IPS-15b (cell line): Measurements from ENCODE around the gene KCNAB2.

Experiments
- H3K27me3 ChIP-seq: one replicate; pipeline ENCODE4 v1.6.1; 2013; ENCODE audit warnings: low read length; ENCODE audit not compliant: control insufficient read depth, insufficient read depth
- H3K36me3 ChIP-seq: one replicate; pipeline ENCODE4 v1.6.1; 2013; ENCODE audit warnings: low read length; ENCODE audit not compliant: control insufficient read depth, insufficient read depth
- H3K4me1 ChIP-seq: one replicate; pipeline ENCODE4 v1.6.1; 2013; ENCODE audit warnings: mild to moderate bottlenecking, low read length; ENCODE audit not compliant: control insufficient read depth, insufficient read depth
- H3K4me3 ChIP-seq: one replicate; pipeline ENCODE4 v1.5.1; 2013; ENCODE audit warnings: low read depth, low read length
- H3K9ac ChIP-seq: one replicate; pipeline ENCODE4 v1.6.1; 2013; ENCODE audit warnings: low read depth, mild to moderate bottlenecking, low read length
- H3K9me3 ChIP-seq: one replicate; pipeline ENCODE4 v1.6.1; 2013; ENCODE audit warnings: mild to moderate bottlenecking, low read length; ENCODE audit not compliant: control insufficient read depth, insufficient read depth

The KCNAB2 gene

DNA sequence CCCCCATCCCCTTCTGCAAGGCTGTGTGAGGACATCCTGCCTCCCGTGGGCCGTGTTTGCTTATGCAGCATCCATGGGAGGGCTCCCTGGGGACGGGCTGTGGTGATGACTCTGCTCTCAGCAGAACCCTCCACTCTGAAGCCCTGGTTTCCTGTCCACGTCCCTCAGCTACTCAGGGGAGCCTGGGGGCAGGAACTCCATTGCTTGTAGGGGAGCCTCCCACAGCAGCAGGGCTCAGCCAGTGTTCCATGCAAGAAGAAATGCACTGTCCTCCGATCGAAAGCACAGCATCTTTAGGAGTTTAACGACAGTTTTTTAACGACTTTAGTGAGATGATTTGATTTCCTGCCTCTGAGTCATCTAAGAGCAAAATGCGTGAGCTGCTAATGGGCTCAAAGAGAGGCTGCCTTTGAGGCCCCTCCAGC is 8.3 kb upstream of the KCNAB2 start:
- Histone ChIP-seq H3K36me3 (no peaks in the 10 kb centered on the region), H3K4me3 (no peak overlapping the region), H3K9ac (no peak overlapping the region), H3K9me3 (no peaks in the 10 kb centered on the region), H3K4me1 (no peaks in the 10 kb centered on the region), H3K27me3 (no peaks in the 10 kb centered on the region)

DNA sequence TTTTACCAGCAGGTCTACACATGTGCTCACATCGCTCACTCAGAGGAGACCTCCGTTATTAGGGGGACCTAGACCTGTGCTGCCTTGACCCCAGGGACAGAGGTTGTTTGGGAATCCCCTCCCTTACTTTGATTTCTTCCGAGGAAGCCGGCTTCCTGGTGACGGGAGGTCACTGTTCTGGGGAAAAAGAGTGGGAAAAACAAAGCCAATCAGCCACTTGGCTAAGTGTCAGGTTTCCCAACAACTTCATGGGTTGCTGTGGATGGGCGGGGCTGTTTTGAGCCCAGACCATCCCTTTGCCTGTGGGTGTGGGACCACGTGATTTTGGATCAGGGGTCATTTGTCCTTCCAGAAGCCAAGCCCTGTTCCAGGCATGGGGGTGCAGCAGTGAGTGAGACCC is 7.1 kb upstream of the KCNAB2 start:
- H3K27me3 ChIP-seq, result no peaks in the 10 kb centered on the region

DNA sequence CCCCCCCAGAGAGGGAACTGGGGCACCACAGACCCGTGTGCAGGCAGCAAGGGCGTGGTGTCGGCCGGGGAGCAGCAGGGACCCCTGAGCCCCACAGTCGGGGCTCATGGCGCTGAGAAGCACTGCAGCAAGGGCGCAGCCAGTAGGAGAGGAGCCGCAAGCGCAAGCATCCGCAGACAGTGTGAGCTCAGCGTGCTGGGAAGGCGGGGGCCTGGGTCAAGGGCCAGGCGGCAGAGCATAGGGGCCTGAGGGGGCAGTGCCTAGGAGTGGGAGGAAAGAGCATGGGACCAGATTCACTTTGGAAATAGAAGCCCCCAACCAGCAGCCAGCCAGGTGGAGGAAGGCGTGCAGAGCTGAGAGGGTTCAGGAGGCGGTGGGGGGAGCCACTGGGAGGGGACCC is 6.7 kb upstream of the KCNAB2 start:
- no peaks in the 10 kb centered on the region for H3K36me3 ChIP-seq
- H3K27me3 ChIP-seq, result no peaks in the 10 kb centered on the region
- no peaks in the 10 kb centered on the region for H3K4me1 ChIP-seq
- no peak overlapping the region for H3K9ac ChIP-seq
- no peak overlapping the region for H3K4me3 ChIP-seq
- H3K9me3 ChIP-seq, result no peaks in the 10 kb centered on the region

More for the DNA sequence above, 7.1 kb upstream of the KCNAB2 start:
- no peaks in the 10 kb centered on the region for H3K9me3 ChIP-seq
- H3K4me1 ChIP-seq, result no peaks in the 10 kb centered on the region
- no peak overlapping the region for H3K4me3 ChIP-seq
- H3K36me3 ChIP-seq, result no peaks in the 10 kb centered on the region
- H3K9ac ChIP-seq, result no peak overlapping the region

DNA sequence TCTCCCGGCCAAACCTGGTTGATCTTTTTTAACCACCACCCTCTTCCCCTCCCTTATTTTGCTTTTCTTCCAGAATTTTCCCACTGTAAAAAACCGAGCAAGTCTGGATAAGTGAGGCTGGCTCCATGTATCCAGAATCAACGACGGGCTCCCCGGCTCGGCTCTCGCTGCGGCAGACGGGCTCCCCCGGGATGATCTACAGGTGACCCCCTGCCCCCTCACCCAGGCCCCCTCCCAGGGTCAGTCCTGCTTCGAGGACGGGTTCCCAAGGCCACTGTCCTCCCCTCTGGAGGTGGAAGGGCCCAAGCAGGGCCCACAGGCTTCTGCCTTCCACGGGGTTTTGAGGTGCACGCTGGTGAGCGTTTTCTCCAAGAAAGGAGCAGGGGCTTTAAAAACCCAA is 5.2 kb upstream of the KCNAB2 start:
- Histone ChIP-seq H3K36me3 (no peaks in the 10 kb centered on the region), H3K4me1 (no peaks in the 10 kb centered on the region), H3K27me3 (no peaks in the 10 kb centered on the region), H3K9me3 (no peaks in the 10 kb centered on the region), H3K9ac (no peak overlapping the region), H3K4me3 (no peak overlapping the region)

DNA sequence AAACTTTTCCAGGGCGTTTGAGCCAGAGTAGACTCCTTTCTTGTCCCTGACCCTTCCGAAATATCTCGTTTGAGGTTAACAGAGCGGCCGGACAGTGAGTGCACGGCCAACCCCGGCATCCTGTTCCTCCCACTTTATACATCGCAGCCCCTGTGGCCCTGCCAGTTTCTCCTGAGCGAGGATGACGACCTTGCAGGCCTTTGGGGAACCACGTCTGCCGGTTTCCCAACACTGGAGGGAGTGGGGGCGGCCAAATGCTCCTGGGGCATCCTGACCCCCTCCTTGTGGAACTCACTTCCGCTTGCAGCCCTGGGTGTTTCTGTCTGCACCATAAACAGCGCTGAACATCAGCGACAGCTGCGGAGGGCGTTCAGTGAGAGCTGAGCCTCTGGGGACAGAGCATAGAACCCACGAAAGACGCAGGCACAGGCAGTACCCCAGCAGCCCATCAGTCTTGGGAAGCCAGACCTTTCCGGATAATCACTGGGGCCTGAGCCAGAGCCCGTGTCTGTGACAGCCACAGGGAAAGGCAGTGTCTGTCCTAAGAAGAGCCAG is 4.8 kb upstream of the KCNAB2 start:
- Histone ChIP-seq H3K9me3 (no peaks in the 10 kb centered on the region), H3K4me3 (no peak overlapping the region), H3K36me3 (no peaks in the 10 kb centered on the region), H3K4me1 (no peaks in the 10 kb centered on the region), H3K9ac (no peak overlapping the region), H3K27me3 (no peaks in the 10 kb centered on the region)

DNA sequence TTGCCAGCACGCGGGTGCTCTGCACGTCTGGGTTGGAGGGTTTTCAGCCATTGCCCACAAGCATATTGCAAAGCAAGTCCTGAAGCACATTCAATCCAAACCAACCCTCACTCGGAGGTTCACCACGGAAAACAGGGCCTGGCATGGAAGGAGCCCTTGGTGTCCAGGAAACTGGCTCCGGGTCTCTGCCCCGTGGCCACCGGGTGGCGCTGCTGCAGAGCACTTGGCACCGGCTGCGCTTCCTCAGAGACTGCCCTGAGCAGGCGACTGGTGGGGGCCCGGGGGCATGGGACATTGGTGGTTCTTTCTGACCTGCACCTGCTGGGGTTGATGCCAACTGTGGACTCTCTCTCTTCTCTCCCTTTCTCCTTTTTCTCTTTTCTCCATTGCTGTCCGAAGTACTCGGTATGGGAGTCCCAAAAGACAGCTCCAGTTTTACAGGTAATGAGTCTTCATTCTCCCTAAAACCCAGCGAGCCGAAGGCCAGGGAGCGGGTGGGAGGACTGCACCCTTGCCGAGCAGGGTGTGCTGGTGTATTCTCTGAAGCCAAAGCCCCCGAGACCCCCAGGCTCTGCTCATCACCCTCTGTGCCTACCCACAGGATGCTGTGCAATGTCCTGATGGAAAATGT is 4.1 kb upstream of the KCNAB2 start:
- Histone ChIP-seq H3K4me3 (no peak overlapping the region), H3K9ac (no peak overlapping the region), H3K9me3 (no peaks in the 10 kb centered on the region), H3K4me1 (no peaks in the 10 kb centered on the region), H3K36me3 (no peaks in the 10 kb centered on the region), H3K27me3 (no peaks in the 10 kb centered on the region)

DNA sequence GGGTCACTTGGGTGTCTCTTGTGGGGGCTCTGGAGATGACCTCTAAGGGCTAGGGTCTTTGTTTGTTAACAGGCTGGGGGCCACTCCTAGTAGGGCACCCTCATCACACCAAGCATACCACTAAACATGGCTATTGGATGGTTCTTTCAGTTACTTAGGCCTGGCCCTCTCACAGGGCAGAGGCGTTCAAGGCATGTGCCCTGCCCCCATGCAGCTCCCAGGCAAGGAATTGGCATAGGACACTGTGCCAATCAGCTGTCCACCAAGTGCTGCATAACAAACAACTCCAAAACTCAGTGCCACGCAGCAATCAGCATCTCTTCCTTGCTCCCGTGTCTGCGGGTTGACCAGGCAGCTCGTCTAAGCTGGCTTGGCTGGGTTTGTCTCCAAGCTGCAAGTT is 2.1 kb upstream of the KCNAB2 start:
- Histone ChIP-seq H3K36me3 (no peaks in the 10 kb centered on the region), H3K4me1 (no peaks in the 10 kb centered on the region)

DNA sequence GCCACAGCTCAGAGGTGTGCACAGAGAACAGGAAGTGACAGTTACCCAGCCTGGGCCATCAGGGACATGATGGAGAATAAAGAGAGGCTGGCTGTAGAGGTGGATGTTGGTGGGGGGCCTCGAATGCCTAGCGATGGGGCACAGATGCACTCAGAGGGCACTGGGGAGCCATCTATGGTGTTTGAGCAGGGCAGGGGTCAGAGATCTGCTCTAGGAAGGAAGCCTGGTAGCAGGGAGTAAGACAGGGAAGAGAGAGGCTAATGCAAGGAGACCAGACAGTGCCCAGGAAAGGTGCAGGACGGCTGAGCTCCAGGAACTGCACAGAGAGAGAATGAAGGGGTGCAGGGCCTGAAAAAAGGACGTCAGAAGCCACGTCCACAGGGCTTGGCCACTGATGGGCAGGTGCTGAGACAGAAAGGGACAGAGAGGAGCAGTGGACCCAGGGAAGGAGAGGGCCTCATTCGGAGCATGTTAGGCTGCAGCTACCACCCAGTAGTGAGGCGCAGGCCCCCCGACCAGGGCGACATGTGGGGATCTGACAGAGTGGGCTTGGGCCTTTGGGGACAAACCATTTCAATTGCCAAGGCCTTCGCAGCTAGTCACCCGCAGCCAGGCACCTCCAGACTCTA is 1.1 kb upstream of the KCNAB2 start:
- no peak overlapping the region for H3K9ac ChIP-seq
- no peaks in the 10 kb centered on the region for H3K9me3 ChIP-seq
- no peaks in the 10 kb centered on the region for H3K36me3 ChIP-seq
- no peaks in the 10 kb centered on the region for H3K4me1 ChIP-seq
- H3K4me3 ChIP-seq, result no peak overlapping the region
- H3K27me3 ChIP-seq, result no peaks in the 10 kb centered on the region

More for the DNA sequence above, 2.1 kb upstream of the KCNAB2 start:
- no peak overlapping the region for H3K4me3 ChIP-seq
- H3K9ac ChIP-seq, result no peak overlapping the region
- no peaks in the 10 kb centered on the region for H3K27me3 ChIP-seq
- H3K9me3 ChIP-seq, result no peaks in the 10 kb centered on the region

DNA sequence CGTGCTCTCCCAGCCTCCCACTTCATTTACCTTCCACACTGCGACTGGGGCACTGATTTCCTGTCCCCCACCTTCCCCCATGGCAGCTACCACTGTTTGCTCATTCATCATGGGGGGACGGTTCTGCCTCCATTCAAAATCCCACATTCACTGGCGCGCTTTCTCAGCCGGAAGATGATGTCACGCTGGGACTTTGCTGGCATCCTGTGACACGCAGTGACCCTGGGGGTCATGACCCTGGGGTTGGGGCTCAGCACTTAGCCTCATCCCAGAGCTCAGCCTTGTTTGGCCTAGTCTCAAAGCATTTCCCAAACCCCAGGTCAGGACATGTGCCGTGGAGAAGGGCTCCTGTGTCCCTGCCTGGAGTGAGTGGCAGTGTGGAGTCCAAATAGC is 582 bp upstream of the KCNAB2 start:
- H3K9ac ChIP-seq, result no peak overlapping the region
- H3K36me3 ChIP-seq, result no peaks in the 10 kb centered on the region
- H3K4me1 ChIP-seq, result no peaks in the 10 kb centered on the region
- H3K9me3 ChIP-seq, result no peaks in the 10 kb centered on the region
- H3K4me3 ChIP-seq, result no peak overlapping the region
- no peaks in the 10 kb centered on the region for H3K27me3 ChIP-seq

DNA sequence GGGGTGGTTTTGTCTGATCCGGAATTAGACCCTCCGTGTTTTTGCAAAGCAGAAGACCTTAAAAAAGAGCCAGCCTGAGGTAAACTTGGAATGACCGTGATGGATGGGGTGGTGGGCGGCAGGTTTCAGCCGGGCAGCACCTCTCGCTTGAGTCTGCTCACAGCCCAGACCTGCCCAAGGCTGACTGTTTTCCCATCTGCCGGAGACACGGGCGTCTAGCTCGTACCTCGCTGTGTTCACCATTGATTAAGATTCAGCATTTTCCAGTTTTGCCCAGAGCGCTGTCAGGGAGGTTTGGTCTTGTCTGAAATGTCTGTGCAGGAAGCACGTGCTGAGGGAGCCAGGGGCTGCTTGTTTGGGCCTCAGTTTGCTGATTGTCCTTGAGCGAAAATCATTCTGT is 591 bp downstream of the KCNAB2 start:
- no peak overlapping the region for H3K9ac ChIP-seq
- no peak overlapping the region for H3K4me3 ChIP-seq
- H3K36me3 ChIP-seq, result no peaks in the 10 kb centered on the region
- H3K4me1 ChIP-seq, result no peaks in the 10 kb centered on the region
- H3K9me3 ChIP-seq, result no peaks in the 10 kb centered on the region
- H3K27me3 ChIP-seq, result no peaks in the 10 kb centered on the region

DNA sequence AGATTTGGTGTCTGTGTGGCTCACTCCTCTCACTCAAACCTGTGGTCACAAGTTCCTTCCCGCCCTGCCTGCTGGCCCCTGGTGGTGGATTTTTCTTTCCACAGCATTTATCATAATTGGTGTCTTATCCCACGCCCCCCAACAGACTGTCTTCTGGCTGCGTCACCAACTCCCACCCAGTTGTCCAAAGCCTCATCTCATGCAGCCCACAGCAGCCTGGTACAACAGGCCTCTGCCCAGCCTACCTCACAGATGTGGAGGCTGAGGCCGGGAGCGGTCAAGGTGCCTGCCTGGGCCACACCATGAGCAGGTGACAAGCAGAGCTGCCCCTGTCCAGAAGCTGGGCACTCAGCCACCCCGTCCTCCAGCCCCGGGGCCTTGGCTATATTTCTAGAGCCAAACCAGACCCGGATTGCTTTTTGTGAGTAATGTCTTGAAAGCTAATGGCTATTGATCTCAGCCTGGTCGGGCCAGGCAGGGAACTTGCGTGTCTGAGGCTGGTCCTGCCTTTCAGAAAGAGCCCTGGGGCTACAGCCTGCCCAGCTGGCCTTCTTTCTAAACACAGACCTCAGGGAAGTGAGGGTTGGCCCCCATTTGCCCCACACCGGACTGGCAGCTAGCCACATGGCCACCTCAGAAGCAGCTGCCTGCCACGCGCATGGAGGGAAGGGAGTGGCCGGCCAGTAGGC is 2.6 kb downstream of the KCNAB2 start:
- Histone ChIP-seq H3K4me3 (no peak overlapping the region), H3K9ac (no peak overlapping the region), H3K36me3 (no peaks in the 10 kb centered on the region), H3K9me3 (no peaks in the 10 kb centered on the region), H3K4me1 (peaks cover 2% of the 10 kb centered on the region), H3K27me3 (no peaks in the 10 kb centered on the region)

DNA sequence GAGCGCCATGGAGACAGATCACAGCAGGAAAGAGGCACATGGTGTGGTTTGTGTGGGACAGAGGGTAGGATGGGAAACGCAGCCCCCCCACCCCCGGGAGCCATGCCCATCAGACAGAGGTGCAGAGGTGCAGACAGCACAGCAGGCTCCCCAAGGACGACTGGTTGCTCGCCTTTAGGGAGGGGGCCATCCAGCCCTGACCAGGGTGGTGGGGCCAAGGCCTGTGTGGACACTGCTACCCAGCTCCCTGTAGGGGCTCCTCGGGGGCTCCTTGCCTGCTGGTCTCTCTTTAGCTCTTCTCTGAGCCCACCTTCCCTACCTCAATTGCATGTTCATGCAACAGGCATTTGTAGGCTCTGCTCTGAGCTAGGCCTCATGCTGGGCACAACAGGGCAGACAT is 3.7 kb downstream of the KCNAB2 start:
- Histone ChIP-seq H3K4me3 (no peak overlapping the region), H3K9me3 (no peaks in the 10 kb centered on the region), H3K4me1 (peaks cover 2% of the 10 kb centered on the region), H3K36me3 (no peaks in the 10 kb centered on the region), H3K9ac (no peak overlapping the region), H3K27me3 (no peaks in the 10 kb centered on the region)
